GM12874 (cell line): Measurements from ENCODE around the gene ENAH.

ENCODE experiments used
- CTCF ChIP-seq: IDR thresholded peaks from 2 replicates; pipeline ENCODE4 v1.5.1; 2011; ENCODE audit warnings: low read depth, mild to moderate bottlenecking, control low read depth, low read length, moderate library complexity; ENCODE audit not compliant: insufficient read depth

The ENAH gene

GRCh38 chr1:225652729-225653462 is at the start of gene ENAH:
Gene ENAH (minus strand): TSS chr1:225653123. CDS start chr1:225652690, 433 bp downstream.
- TF ChIP-seq CTCF = no peak

- no peak for TF ChIP-seq CTCF
Observed at GRCh38 chr1:225700889-225701465, 48.1 kb upstream of the ENAH start.

- TF ChIP-seq CTCF = no peak
Observed at GRCh38 chr1:225700164-225700821, 47.4 kb upstream of the ENAH start.

- no peak for TF ChIP-seq CTCF
Observed at GRCh38 chr1:225699336-225699735, 46.4 kb upstream of the ENAH start.

GRCh38 chr1:225697428-225697827 is 44.5 kb upstream of the ENAH start:
- TF ChIP-seq CTCF = no peak

- no peak for TF ChIP-seq CTCF
Observed at GRCh38 chr1:225695578-225696337, 42.8 kb upstream of the ENAH start.

- TF ChIP-seq CTCF = no peak
Observed at GRCh38 chr1:225694151-225694603, 41.3 kb upstream of the ENAH start.
